DND-41 (cell line): ENCODE results near the gene MOCOS.

ENCODE experiments used
- EZH2 ChIP-seq: IDR thresholded peaks from 3 replicates; pipeline ENCODE4 v1.6.1; 2012; ENCODE audit warnings: borderline replicate concordance, low read depth, mild to moderate bottlenecking, moderate library complexity, low read length, inconsistent platforms; ENCODE audit not compliant: severe bottlenecking
- TF ChIP-seq, protein P1 (sequence below): IDR thresholded peaks from 2 replicates; pipeline ENCODE4 v1.5.1; 2012; ENCODE audit warnings: borderline replicate concordance, low read length, moderate library complexity, mild to moderate bottlenecking; ENCODE audit not compliant: poor library complexity, severe bottlenecking; ENCODE audit errors: extremely low read depth

DNA sequence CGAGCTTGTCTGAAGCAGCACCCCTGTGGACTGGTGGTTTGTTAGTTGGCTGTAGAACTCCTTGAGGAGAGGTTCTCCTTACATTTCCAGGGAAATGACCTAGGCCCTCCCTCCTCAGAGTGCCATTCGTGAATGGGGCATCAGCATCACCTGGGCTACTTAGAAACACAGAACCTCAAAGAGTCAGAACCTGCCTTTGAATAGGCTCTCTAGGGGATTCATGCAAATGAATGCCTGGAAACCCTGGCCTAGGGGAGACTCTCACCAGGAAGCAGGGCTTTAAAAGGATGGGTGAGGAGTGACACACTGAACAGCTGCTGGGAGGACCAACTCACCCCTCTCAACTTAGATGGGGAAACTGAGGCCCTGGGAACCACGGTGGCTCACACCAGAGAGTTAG lies 2.1 kb upstream of the MOCOS start:
- TF ChIP-seq, protein P1, sequence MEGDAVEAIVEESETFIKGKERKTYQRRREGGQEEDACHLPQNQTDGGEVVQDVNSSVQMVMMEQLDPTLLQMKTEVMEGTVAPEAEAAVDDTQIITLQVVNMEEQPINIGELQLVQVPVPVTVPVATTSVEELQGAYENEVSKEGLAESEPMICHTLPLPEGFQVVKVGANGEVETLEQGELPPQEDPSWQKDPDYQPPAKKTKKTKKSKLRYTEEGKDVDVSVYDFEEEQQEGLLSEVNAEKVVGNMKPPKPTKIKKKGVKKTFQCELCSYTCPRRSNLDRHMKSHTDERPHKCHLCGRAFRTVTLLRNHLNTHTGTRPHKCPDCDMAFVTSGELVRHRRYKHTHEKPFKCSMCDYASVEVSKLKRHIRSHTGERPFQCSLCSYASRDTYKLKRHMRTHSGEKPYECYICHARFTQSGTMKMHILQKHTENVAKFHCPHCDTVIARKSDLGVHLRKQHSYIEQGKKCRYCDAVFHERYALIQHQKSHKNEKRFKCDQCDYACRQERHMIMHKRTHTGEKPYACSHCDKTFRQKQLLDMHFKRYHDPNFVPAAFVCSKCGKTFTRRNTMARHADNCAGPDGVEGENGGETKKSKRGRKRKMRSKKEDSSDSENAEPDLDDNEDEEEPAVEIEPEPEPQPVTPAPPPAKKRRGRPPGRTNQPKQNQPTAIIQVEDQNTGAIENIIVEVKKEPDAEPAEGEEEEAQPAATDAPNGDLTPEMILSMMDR = no peak
- no peak for TF ChIP-seq EZH2
